Esophagus squamous epithelium (tissue), 5 donors: ENCODE measurements around the gene SNX17. TPM values are rescaled to one million over a fixed set of nuclear protein-coding genes. Genes with fewer than 3 reads are reported as not detected.
"Not testable (repeated sequence)": the region's sequence is repeated elsewhere in the genome, so short reads cannot be mapped to it uniquely, and the experiment has no call there.

Experiments
- DNase-seq: peaks from one replicate; lab custom pipeline; 2025; lab: John Stamatoyannopoulos, UW
- H3K27ac ChIP-seq, 4 donors: fragments of 200-600 bp; sonication (generic); one replicate each; pipeline ENCODE4 v1.5.1; 2016 to 2019; ENCODE audit warnings: mild to moderate bottlenecking in 1 of 4
- H3K27me3 ChIP-seq, 4 donors: fragments of 200-600 bp; sonication (generic); 1 replicate in 3 of 4; 2 replicates in 1 of 4; pipeline versions ENCODE4 v1.5.1 to v1.6.0; 2017 to 2021; ENCODE audit warnings: antibody characterized with exemption in 1 of 4
- H3K36me3 ChIP-seq, 3 donors: fragments of 200-600 bp; sonication (generic); one replicate each; pipeline ENCODE4 v1.5.1; 2016 to 2019
- H3K4me1 ChIP-seq, 3 donors: fragments of 200-600 bp; sonication (generic); one replicate each; pipeline ENCODE4 v1.5.1; 2017 to 2019
- H3K4me3 ChIP-seq, 4 donors: fragments of 200-600 bp; sonication (generic); 1 replicate in 3 of 4; 2 replicates in 1 of 4; pipeline ENCODE4 v1.5.1; 2016 to 2019; ENCODE audit warnings: mild to moderate bottlenecking in 2 of 4, moderate library complexity in 1 of 4
- H3K9me3 ChIP-seq, 3 donors: fragments of 200-600 bp; sonication (generic); one replicate each; pipeline ENCODE4 v1.5.1; 2016 to 2019
- CTCF ChIP-seq, 6 experiments: fragments of 450-650 bp in 4 of 6; fragments of 200-600 bp in 2 of 6; sonication (generic) in 2 of 6; IDR thresholded peaks; one replicate each; pipeline ENCODE4 v1.5.1; 2016 to 2019; ENCODE audit warnings: antibody characterized with exemption in 6 of 6, mild to moderate bottlenecking in 4 of 6, moderate library complexity in 4 of 6
- POLR2A ChIP-seq, 4 donors: fragments of 450-650 bp; IDR thresholded peaks; one replicate each; pipeline ENCODE4 v1.6.1; 2017; ENCODE audit warnings: antibody characterized with exemption in 4 of 4, mild to moderate bottlenecking in 4 of 4, moderate library complexity in 3 of 4
- WGBS, 2 donors: methylation state at CpG; one replicate each; pipeline ENCODE4 v1.1.5; 2018; 5-methylcytosine and 5-hydroxymethylcytosine counted together
- intact Hi-C: fragments of 100-400 bp; cut with DNase I; formaldehyde crosslinking; loops from one replicate; pipeline ENCODE4 v1.15.0; 2022
- total RNA-seq, 4 donors: library from RNA; depleted of rRNA; stranded (reverse); fragments of >200 nt; gene quantifications; one replicate each; pipeline ENCODE4 v1.1.0, GENCODE V29; 2016
- donor health status: DM: yes; HTN: yes; CAD: no.

Gene SNX17
- total RNA-seq, 4 donors from 2014 or later, result 53.5 to 106 (median 75.8) TPM

GRCh38 chr2:27350106-27350693, 20.2 kb upstream of the SNX17 start:
- no peaks in the 10 kb centered on the region for H3K27me3 ChIP-seq
- H3K9me3 ChIP-seq, result no peaks in the 10 kb centered on the region
- intact Hi-C loops, result no loop called here
- peaks cover 5 to 43% (median 20%) of the 10 kb centered on the region in 3 donors for H3K4me1 ChIP-seq
- no peak for TF ChIP-seq CTCF (IDR thresholded peaks at IDR 0.05)
- no peak for TF ChIP-seq POLR2A (IDR thresholded peaks at IDR 0.05)
- H3K4me3 ChIP-seq, result no peak overlapping the region
- H3K36me3 ChIP-seq, result peaks cover 0 to 15% (median 0%) of the 10 kb centered on the region in 3 donors
- H3K27ac ChIP-seq, result no peak overlapping the region
- no peak for DNase-seq
- 81 to 83% methylated on average over 6 to 7 of the region's 7 CpGs for WGBS, 2 donors

- intact Hi-C loops, result no loop called here
- no peaks in the 10 kb centered on the region for H3K9me3 ChIP-seq
- no peak overlapping the region for H3K4me3 ChIP-seq
- no peak overlapping the region for H3K27ac ChIP-seq
- no peak for TF ChIP-seq CTCF (IDR thresholded peaks at IDR 0.05)
- no peak for TF ChIP-seq POLR2A (IDR thresholded peaks at IDR 0.05)
- H3K27me3 ChIP-seq, result no peaks in the 10 kb centered on the region
- H3K4me1 ChIP-seq, result peaks cover 5 to 48% (median 26%) of the 10 kb centered on the region in 3 donors
- DNase-seq, result no peak
- H3K36me3 ChIP-seq, result peaks cover 0 to 15% (median 0%) of the 10 kb centered on the region in 3 donors
- WGBS, 2 donors, result 80 to 82% methylated on average over 6 of the region's 6 CpGs
Observed at GRCh38 chr2:27351802-27352598, 18.4 kb upstream of the SNX17 start.

- H3K9me3 ChIP-seq, DNase-seq, H3K4me3 ChIP-seq, intact Hi-C loops, H3K27me3 ChIP-seq: not testable (repeated sequence)
- Histone ChIP-seq H3K4me1 (peaks cover 14 to 47% (median 36%) of the 10 kb centered on the region in 3 donors), H3K36me3 (peaks cover 0 to 11% (median 0%) of the 10 kb centered on the region in 3 donors), H3K27ac (peak overlapping the region in 2 of 4 donors; percentile 61 to 62)
- 90 to 92% methylated on average over 2 to 5 of the region's 5 CpGs for WGBS, 2 donors
Observed at GRCh38 chr2:27353386-27353761, 17.0 kb upstream of the SNX17 start.

- Histone ChIP-seq H3K9me3 (no peaks in the 10 kb centered on the region), H3K27ac (peak overlapping the region; percentile 10 to 62 (median 48)), H3K4me3 (no peak overlapping the region), H3K4me1 (peaks cover 14 to 49% (median 36%) of the 10 kb centered on the region in 3 donors), H3K36me3 (peaks cover 0 to 11% (median 0%) of the 10 kb centered on the region in 3 donors), H3K27me3 (no peaks in the 10 kb centered on the region)
- WGBS, 2 donors, result 54 to 64% methylated on average over 7 of the region's 7 CpGs
- no peak for TF ChIP-seq CTCF (IDR thresholded peaks at IDR 0.05)
- no peak for TF ChIP-seq POLR2A (IDR thresholded peaks at IDR 0.05)
- intact Hi-C loops, result no loop called here
- DNase-seq, result no peak
Observed at GRCh38 chr2:27353762-27354596, 16.4 kb upstream of the SNX17 start.

GRCh38 chr2:27354597-27354927, 15.9 kb upstream of the SNX17 start:
- Histone ChIP-seq H3K9me3 (no peaks in the 10 kb centered on the region), H3K27ac (peak overlapping the region in 3 of 4 donors; percentile 10 to 62 (median 61)), H3K4me3 (no peak overlapping the region), H3K4me1 (peaks cover 14 to 49% (median 36%) of the 10 kb centered on the region in 3 donors), H3K36me3 (peaks cover 0 to 7% (median 0%) of the 10 kb centered on the region in 3 donors), H3K27me3 (no peaks in the 10 kb centered on the region)
- WGBS, 2 donors, result 87 to 95% methylated on average over 7 of the region's 7 CpGs
- no peak for DNase-seq
- TF ChIP-seq CTCF (IDR thresholded peaks at IDR 0.05), result no peak
- TF ChIP-seq POLR2A (IDR thresholded peaks at IDR 0.05), result no peak
- intact Hi-C loops, result no loop called here
